Caco-2 (cell line): Measurements from ENCODE around the gene SUSD1. TPM values are rescaled to one million over a fixed set of nuclear protein-coding genes. Genes with fewer than 3 reads are reported as not detected.
A peak's percentile ranks its signal among the peaks of the same experiment; 100 is the strongest.

Experiments used
- BruUV-seq: library from RNA; stranded (reverse); fragments of 400-500 nt; replicated peaks from 2 replicates; lab custom pipeline; 2021; lab: Mats Ljungman, UMichigan
- CTCF ChIA-PET: fragments of 300-600 bp; sonication (Branson Sonifier 250); formaldehyde crosslinking; loops from one replicate; lab custom pipeline; 2022; ENCODE audit warnings: antibody characterized with exemption; lab: Charles Lee
- POLR2A ChIA-PET: fragments of 300-600 bp; sonication (Branson Sonifier 250); formaldehyde crosslinking; loops from one replicate; lab custom pipeline; 2022; ENCODE audit warnings: antibody characterized with exemption; lab: Charles Lee
- DNase-seq, 2 experiments: peaks; one replicate each; pipeline versions ENCODE4 v3.0.0 to v3.0.0-alpha.2; 2020 to 2022
- H3K27me3 ChIP-seq: replicated peaks from 2 replicates; pipeline ENCODE4 v1.6.0; 2011; ENCODE audit warnings: low read length; ENCODE audit not compliant: control insufficient read depth, insufficient read depth
- H3K36me3 ChIP-seq: 2 replicates; pipeline ENCODE4 v1.5.1; 2011; ENCODE audit warnings: low read length; ENCODE audit not compliant: control insufficient read depth, insufficient read depth
- H3K4me1 ChIP-seq: fragments of 250-450 bp; sonication (Bioruptor Pico); 2 replicates; pipeline ENCODE4 v1.5.1; 2020; ENCODE audit warnings: mild to moderate bottlenecking
- H3K4me3 ChIP-seq: 2 replicates; pipeline ENCODE4 v1.5.1; 2011; ENCODE audit warnings: low read depth, mild to moderate bottlenecking, control low read depth, low read length
- H3K9me3 ChIP-seq: fragments of 250-450 bp; sonication (Bioruptor Pico); 2 replicates; pipeline ENCODE4 v1.5.1; 2020; ENCODE audit warnings: mild to moderate bottlenecking, moderate library complexity
- H3K27ac Mint-ChIP-seq: one replicate; pipeline ENCODE4 v1.8.0; 2022; ENCODE audit warnings: mixed read lengths; ENCODE audit not compliant: unreplicated experiment
- H3K27me3 Mint-ChIP-seq: one replicate; pipeline ENCODE4 v1.8.0; 2022; ENCODE audit warnings: mixed read lengths; ENCODE audit not compliant: insufficient read depth, unreplicated experiment
- H3K36me3 Mint-ChIP-seq: one replicate; pipeline ENCODE4 v1.8.0; 2022; ENCODE audit warnings: mild to moderate bottlenecking, mixed read lengths; ENCODE audit not compliant: insufficient read depth, unreplicated experiment
- H3K4me1 Mint-ChIP-seq: one replicate; pipeline ENCODE4 v1.8.0; 2022; ENCODE audit warnings: low read depth, mixed read lengths; ENCODE audit not compliant: unreplicated experiment
- H3K4me3 Mint-ChIP-seq: one replicate; pipeline ENCODE4 v1.8.0; 2022; ENCODE audit warnings: mild to moderate bottlenecking, moderate library complexity, mixed read lengths; ENCODE audit not compliant: unreplicated experiment
- H3K9me3 Mint-ChIP-seq: one replicate; pipeline ENCODE4 v1.8.0; 2022; ENCODE audit warnings: mixed read lengths; ENCODE audit not compliant: unreplicated experiment
- intact Hi-C: fragments of 100-400 bp; cut with micrococcal nuclease; formaldehyde crosslinking; loops from one replicate; pipeline ENCODE4 v1.10.0; 2022; ENCODE audit not compliant: unreplicated experiment
- total RNA-seq: library from RNA; stranded (reverse); gene quantifications from 2 replicates; pipeline ENCODE4 v1.2.3, GENCODE V29; 2022
- TF ChIP-seq, protein P1 (sequence below), 2 experiments: fragments of 200-600 bp in 1 of 2; IDR thresholded peaks; 1 replicate in 1 of 2; 2 replicates in 1 of 2; pipeline versions ENCODE4 v1.5.1 to v1.8.0; 2011 to 2022; ENCODE audit warnings: antibody characterized with exemption in 1 of 2, control low read depth in 1 of 2, inconsistent platforms in 1 of 2, low read depth in 1 of 2, low read length in 1 of 2, mild to moderate bottlenecking in 1 of 2, moderate library complexity in 1 of 2; ENCODE audit not compliant: insufficient read depth in 1 of 2, severe bottlenecking in 1 of 2, unreplicated experiment in 1 of 2

SUSD1 gene
- total RNA-seq, 1 experiment from 2014 or later = 53.4 TPM

DNA sequence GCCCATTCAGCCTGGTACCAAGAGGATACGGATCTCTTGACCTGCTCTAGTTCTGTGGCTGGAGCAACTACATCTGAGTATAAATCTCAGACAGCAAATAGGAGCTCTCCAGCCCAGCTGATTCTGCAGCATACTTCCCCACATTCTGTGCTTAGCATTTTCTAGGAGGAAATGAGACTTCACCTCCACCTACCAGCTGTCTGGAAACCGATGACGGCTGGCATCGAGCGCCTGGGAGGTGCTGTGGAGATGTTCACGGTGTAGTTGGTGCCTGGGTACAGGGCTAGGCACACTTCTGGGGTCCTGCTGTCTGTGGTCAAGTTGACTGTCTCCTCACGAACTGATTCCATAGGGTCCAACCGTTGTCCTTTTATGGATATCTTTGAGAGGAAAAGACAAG is 63.6 kb downstream of the SUSD1 start:
- CTCF ChIA-PET = interaction anchor here (2.1 kb wide), 1 partner anchor 9 kb away, joined by 5 read pairs; no protein-coding TSS in a partner anchor
- peaks cover 32% of the 10 kb centered on the region for H3K4me1 Mint-ChIP-seq
- peaks cover 56% of the 10 kb centered on the region for H3K36me3 Mint-ChIP-seq
- Histone ChIP-seq H3K4me1 (peaks cover 29% of the 10 kb centered on the region), H3K4me3 (no peak overlapping the region), H3K27me3 (no peaks in the 10 kb centered on the region), H3K36me3 (no peaks in the 10 kb centered on the region), H3K9me3 (no peaks in the 10 kb centered on the region)
- no peak overlapping the region for H3K4me3 Mint-ChIP-seq
- POLR2A ChIA-PET = interaction anchor here (0.5 kb wide), 1 partner anchor 43 kb away, joined by 6 read pairs; no protein-coding TSS in a partner anchor
- BruUV-seq = no TSS peak
- no peak overlapping the region for H3K27ac Mint-ChIP-seq
- no peaks in the 10 kb centered on the region for H3K27me3 Mint-ChIP-seq
- TF ChIP-seq, protein P1, sequence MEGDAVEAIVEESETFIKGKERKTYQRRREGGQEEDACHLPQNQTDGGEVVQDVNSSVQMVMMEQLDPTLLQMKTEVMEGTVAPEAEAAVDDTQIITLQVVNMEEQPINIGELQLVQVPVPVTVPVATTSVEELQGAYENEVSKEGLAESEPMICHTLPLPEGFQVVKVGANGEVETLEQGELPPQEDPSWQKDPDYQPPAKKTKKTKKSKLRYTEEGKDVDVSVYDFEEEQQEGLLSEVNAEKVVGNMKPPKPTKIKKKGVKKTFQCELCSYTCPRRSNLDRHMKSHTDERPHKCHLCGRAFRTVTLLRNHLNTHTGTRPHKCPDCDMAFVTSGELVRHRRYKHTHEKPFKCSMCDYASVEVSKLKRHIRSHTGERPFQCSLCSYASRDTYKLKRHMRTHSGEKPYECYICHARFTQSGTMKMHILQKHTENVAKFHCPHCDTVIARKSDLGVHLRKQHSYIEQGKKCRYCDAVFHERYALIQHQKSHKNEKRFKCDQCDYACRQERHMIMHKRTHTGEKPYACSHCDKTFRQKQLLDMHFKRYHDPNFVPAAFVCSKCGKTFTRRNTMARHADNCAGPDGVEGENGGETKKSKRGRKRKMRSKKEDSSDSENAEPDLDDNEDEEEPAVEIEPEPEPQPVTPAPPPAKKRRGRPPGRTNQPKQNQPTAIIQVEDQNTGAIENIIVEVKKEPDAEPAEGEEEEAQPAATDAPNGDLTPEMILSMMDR (IDR thresholded peaks at IDR 0.05; ENCODE audit: insufficient read depth in 1 of 2, low read depth in 1 of 2, low read length in 1 of 2, severe bottlenecking in 1 of 2, unreplicated experiment in 1 of 2) = no peak
- H3K9me3 Mint-ChIP-seq = peaks cover 5% of the 10 kb centered on the region
- intact Hi-C loops = loop anchor here (5.0 kb wide), 1 partner anchor 111 kb away; no protein-coding TSS in a partner anchor
- DNase-seq = no peak

DNA sequence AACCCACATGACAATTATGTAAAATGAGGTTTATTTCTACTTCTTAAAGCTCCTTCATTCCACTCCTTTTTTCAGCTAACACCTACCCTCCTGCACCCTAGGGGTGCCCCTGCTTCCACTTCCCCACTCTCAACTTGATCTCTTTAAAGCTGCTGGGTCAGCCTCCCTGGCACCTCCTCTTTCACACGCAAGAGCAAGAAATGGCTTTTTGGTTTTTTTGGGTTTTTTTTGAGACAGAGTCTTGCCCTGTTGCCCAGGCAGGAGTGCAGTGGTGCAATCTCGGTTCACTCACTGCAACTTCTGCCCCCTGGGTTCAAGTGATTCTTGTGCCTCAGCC is 64.4 kb downstream of the SUSD1 start:
- Mint-ChIP-seq H3K27ac (peak overlapping the region; percentile 50), H3K36me3 (peaks cover 55% of the 10 kb centered on the region), H3K27me3 (no peaks in the 10 kb centered on the region), H3K9me3 (peaks cover 10% of the 10 kb centered on the region), H3K4me3 (peak overlapping the region; percentile 13), H3K4me1 (peaks cover 31% of the 10 kb centered on the region)
- CTCF ChIA-PET = interaction anchor here (0.6 to 2.1 kb wide), 3 partner anchors 9 to 516 kb away, joined by 3 to 5 read pairs (median 3); no protein-coding TSS in a partner anchor
- intact Hi-C loops = loop anchor here (5.0 kb wide), 1 partner anchor 112 kb away; no protein-coding TSS in a partner anchor
- BruUV-seq = no TSS peak
- H3K4me3 ChIP-seq = no peak overlapping the region
- TF ChIP-seq, protein P1 (IDR thresholded peaks at IDR 0.05; ENCODE audit: insufficient read depth in 1 of 2, low read depth in 1 of 2, low read length in 1 of 2, severe bottlenecking in 1 of 2, unreplicated experiment in 1 of 2) = no peak
- peaks cover 29% of the 10 kb centered on the region for H3K4me1 ChIP-seq
- no peaks in the 10 kb centered on the region for H3K36me3 ChIP-seq
- DNase-seq = no peak
- H3K9me3 ChIP-seq = no peaks in the 10 kb centered on the region
- POLR2A ChIA-PET = interaction anchor here (0.7 kb wide), 1 partner anchor 233 kb away, joined by 3 read pairs; no protein-coding TSS in a partner anchor
- H3K27me3 ChIP-seq = no peaks in the 10 kb centered on the region

DNA sequence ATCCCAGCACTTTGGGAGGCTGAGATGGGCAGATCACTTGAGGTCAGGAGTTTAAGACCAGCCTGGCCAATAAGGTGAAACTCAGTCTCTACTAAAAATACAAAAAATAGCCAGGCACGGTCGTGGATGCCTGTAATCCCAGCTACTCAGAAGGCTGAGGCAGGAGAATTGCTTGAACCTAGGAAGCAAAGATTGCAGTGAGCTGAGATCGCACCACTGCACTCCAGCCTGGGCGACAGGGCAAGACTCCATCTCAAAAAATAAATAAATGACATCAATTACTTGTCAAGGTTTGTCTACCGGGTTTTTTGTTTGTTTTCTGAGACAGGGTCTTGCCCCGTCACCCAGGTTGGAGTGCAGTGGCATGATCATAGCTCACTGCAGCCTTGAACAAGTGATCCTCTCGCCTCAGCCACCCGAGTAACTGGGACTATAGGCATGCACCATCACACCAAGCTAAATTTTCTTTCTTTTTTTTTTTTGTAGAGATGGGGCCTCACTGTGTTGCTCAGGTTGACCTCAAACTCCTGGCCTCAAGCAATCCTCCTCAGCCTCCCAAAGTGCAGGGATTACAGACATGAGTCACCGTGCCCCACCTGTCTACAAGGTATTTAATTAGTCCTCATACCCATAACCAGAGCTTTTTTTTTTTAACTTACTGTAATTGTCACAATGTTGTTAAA is 64.9 kb downstream of the SUSD1 start:
- POLR2A ChIA-PET = interaction anchor here (0.7 kb wide), 1 partner anchor 232 kb away, joined by 3 read pairs; no protein-coding TSS in a partner anchor
- H3K27ac Mint-ChIP-seq = peak overlapping the region; percentile 50
- no peak for DNase-seq
- Histone ChIP-seq H3K4me1 (peaks cover 29% of the 10 kb centered on the region), H3K27me3 (no peaks in the 10 kb centered on the region), H3K9me3 (no peaks in the 10 kb centered on the region), H3K4me3 (no peak overlapping the region), H3K36me3 (no peaks in the 10 kb centered on the region)
- H3K9me3 Mint-ChIP-seq = peaks cover 11% of the 10 kb centered on the region
- H3K4me1 Mint-ChIP-seq = peaks cover 31% of the 10 kb centered on the region
- H3K36me3 Mint-ChIP-seq = peaks cover 57% of the 10 kb centered on the region
- TF ChIP-seq, protein P1 (IDR thresholded peaks at IDR 0.05; ENCODE audit: insufficient read depth in 1 of 2, low read depth in 1 of 2, low read length in 1 of 2, severe bottlenecking in 1 of 2, unreplicated experiment in 1 of 2) = no peak
- intact Hi-C loops = loop anchor here (5.0 kb wide), 1 partner anchor 112 kb away; no protein-coding TSS in a partner anchor
- CTCF ChIA-PET = interaction anchor here (0.6 to 2.1 kb wide), 3 partner anchors 10 to 517 kb away, joined by 3 to 5 read pairs (median 3); no protein-coding TSS in a partner anchor
- H3K4me3 Mint-ChIP-seq = peak overlapping the region; percentile 13
- no TSS peak for BruUV-seq
- no peaks in the 10 kb centered on the region for H3K27me3 Mint-ChIP-seq
